H9 (cell line): ENCODE data around the gene SP3. TPM values are rescaled to one million over a fixed set of nuclear protein-coding genes. Genes with fewer than 3 reads are reported as not detected.

Source experiments
- DNase-seq: peaks from one replicate; pipeline ENCODE4 v3.0.0-alpha.2; 2017
- H2AFZ ChIP-seq: one replicate; pipeline ENCODE4 v1.6.1; 2013; ENCODE audit warnings: mild to moderate bottlenecking, low read length, control low read depth, moderate library complexity
- H2AK5ac ChIP-seq: 2 replicates; pipeline ENCODE4 v1.6.1; 2013; ENCODE audit warnings: low read length, control low read depth, mixed read lengths; ENCODE audit not compliant: insufficient read length
- H2BK120ac ChIP-seq: one replicate; pipeline ENCODE4 v1.6.1; 2013; ENCODE audit warnings: low read depth, mild to moderate bottlenecking, low read length, control low read depth, inconsistent platforms; ENCODE audit not compliant: poor library complexity, severe bottlenecking
- H2BK12ac ChIP-seq: 2 replicates; pipeline ENCODE4 v1.6.1; 2013; ENCODE audit warnings: low read length, control low read depth, mixed read lengths, low read depth; ENCODE audit not compliant: insufficient read length
- H2BK15ac ChIP-seq: 2 replicates; pipeline ENCODE4 v1.6.1; 2013; ENCODE audit warnings: low read depth, low read length, control low read depth
- H2BK20ac ChIP-seq: one replicate; pipeline ENCODE4 v1.6.1; 2013; ENCODE audit warnings: low read depth, mild to moderate bottlenecking, low read length, control low read depth, inconsistent platforms; ENCODE audit not compliant: poor library complexity, severe bottlenecking
- H2BK5ac ChIP-seq: 2 replicates; pipeline ENCODE4 v1.6.1; 2013; ENCODE audit warnings: low read length, control low read depth, mixed read lengths; ENCODE audit not compliant: insufficient read length
- H3K14ac ChIP-seq: 2 replicates; pipeline ENCODE4 v1.6.1; 2013; ENCODE audit warnings: low read length, control low read depth; ENCODE audit not compliant: insufficient read depth
- H3K18ac ChIP-seq: 2 replicates; pipeline ENCODE4 v1.6.1; 2013; ENCODE audit warnings: low read depth, mild to moderate bottlenecking, mixed read lengths, low read length, control low read depth; ENCODE audit not compliant: insufficient read length
- H3K23ac ChIP-seq: 2 replicates; pipeline ENCODE4 v1.6.1; 2013; ENCODE audit warnings: low read length, control low read depth, mixed read lengths, low read depth; ENCODE audit not compliant: insufficient read length
- H3K23me2 ChIP-seq: 2 replicates; pipeline ENCODE4 v1.6.1; 2013; ENCODE audit warnings: low read depth, mild to moderate bottlenecking, mixed read lengths, low read length, control low read depth; ENCODE audit not compliant: insufficient read length, poor library complexity, severe bottlenecking
- H3K27ac ChIP-seq: 2 replicates; pipeline ENCODE4 v1.5.1; 2013; ENCODE audit warnings: low read length, control low read depth, mixed read lengths, low read depth; ENCODE audit not compliant: insufficient read length
- H3K27me3 ChIP-seq: 2 replicates; pipeline ENCODE4 v1.6.1; 2013; ENCODE audit warnings: low read length, control low read depth, inconsistent platforms; ENCODE audit not compliant: insufficient read depth
- H3K4ac ChIP-seq: 2 replicates; pipeline ENCODE4 v1.6.1; 2013; ENCODE audit warnings: low read depth, mild to moderate bottlenecking, control low read depth, inconsistent platforms, low read length, moderate library complexity
- H3K4me1 ChIP-seq: 2 replicates; pipeline ENCODE4 v1.6.1; 2013; ENCODE audit warnings: low read length, control low read depth, inconsistent platforms; ENCODE audit not compliant: insufficient read depth
- H3K4me2 ChIP-seq: 2 replicates; pipeline ENCODE4 v1.6.1; 2013; ENCODE audit warnings: low read length, control low read depth, mixed read lengths; ENCODE audit not compliant: insufficient read length, insufficient read depth
- H3K56ac ChIP-seq: 2 replicates; pipeline ENCODE4 v1.6.1; 2013; ENCODE audit warnings: low read depth, mild to moderate bottlenecking, mixed read lengths, low read length, control low read depth; ENCODE audit not compliant: insufficient read length
- H3K79me1 ChIP-seq: 2 replicates; pipeline ENCODE4 v1.6.1; 2013; ENCODE audit warnings: low read depth, mild to moderate bottlenecking, moderate library complexity, low read length, control low read depth, inconsistent platforms; ENCODE audit not compliant: insufficient read depth, poor library complexity, severe bottlenecking
- H3K79me2 ChIP-seq: 2 replicates; pipeline ENCODE4 v1.6.1; 2013; ENCODE audit warnings: low read length, control low read depth, inconsistent platforms; ENCODE audit not compliant: insufficient read depth
- H3K9ac ChIP-seq: 2 replicates; pipeline ENCODE4 v1.6.1; 2013; ENCODE audit warnings: low read length, control low read depth, mixed read lengths; ENCODE audit not compliant: insufficient read length; ENCODE audit errors: extremely low read depth
- H3K9me3 ChIP-seq: one replicate; pipeline ENCODE4 v1.6.1; 2013; ENCODE audit warnings: low read depth, low read length, inconsistent platforms; ENCODE audit not compliant: control insufficient read depth
- H3T11ph ChIP-seq: one replicate; pipeline ENCODE4 v1.6.1; 2013; ENCODE audit warnings: mild to moderate bottlenecking, low read length, control low read depth, inconsistent platforms
- H4K20me1 ChIP-seq: one replicate; pipeline ENCODE4 v1.6.1; 2013; ENCODE audit not compliant: control insufficient read depth, insufficient read length, insufficient read depth
- H4K5ac ChIP-seq: 2 replicates; pipeline ENCODE4 v1.6.1; 2013; ENCODE audit warnings: low read depth, mild to moderate bottlenecking, mixed read lengths, low read length, control low read depth; ENCODE audit not compliant: insufficient read length
- H4K8ac ChIP-seq: replicated peaks from 2 replicates; pipeline ENCODE4 v1.6.1; 2013; ENCODE audit warnings: low read length, control low read depth, mixed read lengths, low read depth; ENCODE audit not compliant: insufficient read length
- H4K91ac ChIP-seq: 2 replicates; pipeline ENCODE4 v1.6.1; 2013; ENCODE audit warnings: low read depth, mild to moderate bottlenecking, moderate library complexity, mixed read lengths, low read length, control low read depth; ENCODE audit not compliant: insufficient read length
- H3K27ac Mint-ChIP-seq, 3 experiments: 2 replicates in 2 of 3; 3 replicates in 1 of 3; pipeline ENCODE4 v1.8.0; 2020 to 2021; ENCODE audit warnings: mixed read lengths in 3 of 3, mild to moderate bottlenecking in 1 of 3, moderate library complexity in 1 of 3
- H3K27me3 Mint-ChIP-seq: 2 replicates; pipeline ENCODE4 v1.8.0; 2021; ENCODE audit warnings: low read depth, mild to moderate bottlenecking, moderate library complexity, mixed read lengths
- H3K36me3 Mint-ChIP-seq, 3 experiments: 2 replicates in 2 of 3; 3 replicates in 1 of 3; pipeline ENCODE4 v1.8.0; 2020 to 2021; ENCODE audit warnings: low read depth in 3 of 3, mixed read lengths in 3 of 3; ENCODE audit not compliant: insufficient read depth in 1 of 3
- H3K4me1 Mint-ChIP-seq, 2 experiments: 2 replicates each; pipeline ENCODE4 v1.8.0; 2020; ENCODE audit warnings: mixed read lengths in 2 of 2
- H3K4me3 Mint-ChIP-seq, 2 experiments: 2 replicates in 1 of 2; 3 replicates in 1 of 2; pipeline ENCODE4 v1.8.0; 2020 to 2021; ENCODE audit warnings: mild to moderate bottlenecking in 2 of 2, mixed read lengths in 2 of 2, moderate library complexity in 1 of 2
- H3K9me3 Mint-ChIP-seq, 2 experiments: 2 replicates in 1 of 2; 3 replicates in 1 of 2; pipeline ENCODE4 v1.8.0; 2020; ENCODE audit warnings: mild to moderate bottlenecking in 2 of 2, mixed read lengths in 2 of 2, moderate library complexity in 1 of 2
- CTCF ChIP-seq: fragments of 200-600 bp; sonication (generic); conservative IDR thresholded peaks from 3 replicates; pipeline ENCODE4 v1.8.0; 2021; ENCODE audit warnings: antibody characterized with exemption, mild to moderate bottlenecking
- WGBS: extraction: QIAGEN DNeasy Blood & Tissue Kit; methylation state at CpG from one replicate; pipeline ENCODE4 v1.1.7; 2013; ENCODE audit warnings: missing lambda C conversion rate, low lambda C conversion rate, mixed read lengths; ENCODE audit not compliant: insufficient read length; ENCODE audit errors: extremely low coverage; 5-methylcytosine and 5-hydroxymethylcytosine counted together
- total RNA-seq: library from RNA; stranded (reverse); gene quantifications from 2 replicates; pipeline ENCODE4 v1.2.1, GENCODE V29; 2021

The SP3 gene
- total RNA-seq, 1 experiment from 2014 or later, result 86.3 TPM

GRCh38 chr2:174004905-174005605 is 39.9 kb upstream of the SP3 start:
- Histone ChIP-seq H4K91ac (no peak overlapping the region), H2AK5ac (no peak overlapping the region), H3K79me1 (no peaks in the 10 kb centered on the region), H3K9me3 (no peaks in the 10 kb centered on the region), H3K79me2 (no peaks in the 10 kb centered on the region), H2BK12ac (no peak overlapping the region), H3K27ac (no peak overlapping the region), H2BK15ac (no peak overlapping the region), H3K23ac (no peak overlapping the region), H2BK120ac (no peak overlapping the region), H3K27me3 (no peaks in the 10 kb centered on the region), H3K23me2 (no peaks in the 10 kb centered on the region), H4K8ac (no peak overlapping the region), H3K18ac (no peak overlapping the region), H3T11ph (no peak overlapping the region), H2BK20ac (no peak overlapping the region), H3K56ac (no peak overlapping the region), H2BK5ac (no peak overlapping the region), H2AFZ (no peak overlapping the region), H3K4me2 (no peak overlapping the region), H3K4me1 (no peaks in the 10 kb centered on the region; the same call in 1 of the 2 replicates), H4K20me1 (no peaks in the 10 kb centered on the region), H3K9ac (no peak overlapping the region), H3K14ac (no peak overlapping the region), H3K4ac (no peak overlapping the region), H4K5ac (no peak overlapping the region)
- no peak for DNase-seq
- Mint-ChIP-seq H3K4me1 (peaks cover 10 to 12% of the 10 kb centered on the region in 2 experiments), H3K27ac (peak overlapping the region in 1 of 3 experiments; percentile 41; a peak in 1 of 7 replicates), H3K27me3 (no peaks in the 10 kb centered on the region), H3K9me3 (no peaks in the 10 kb centered on the region; a peak in 1 of 5 replicates), H3K4me3 (no peak overlapping the region), H3K36me3 (no peaks in the 10 kb centered on the region)
- WGBS, result no CpG with 5 or more reads among the region's 4 CpGs
- no peak for TF ChIP-seq CTCF
